ENCODE results near the gene FOXN3.
"Not testable (repeated sequence)": the region's sequence is repeated elsewhere in the genome, so short reads cannot be mapped to it uniquely, and the experiment has no call there.

FOXN3 gene

GRCh38 chr14:89112720-89113119 is 304.3 kb downstream of the FOXN3 start:
- Histone ChIP-seq H3K27me3 (ENCODE audit: insufficient read depth, poor library complexity, severe bottlenecking) (no peaks in the 10 kb centered on the region), H3K27ac (replicated peaks) (no peak overlapping the region), H3K4me3 (replicated peaks; ENCODE audit: insufficient read depth, low read length) (no peak overlapping the region)
- TF ChIP-seq REST (IDR thresholded peaks at IDR 0.05; ENCODE audit: insufficient replicate concordance, low read depth): no peak
- no peak for TF ChIP-seq CTCF (IDR thresholded peaks at IDR 0.05; ENCODE audit: insufficient read depth, low read length)
- TF ChIP-seq GABPA (IDR thresholded peaks at IDR 0.05; ENCODE audit: low read depth): no peak
- TF ChIP-seq POLR2AphosphoS5 (IDR thresholded peaks at IDR 0.05; ENCODE audit: low read depth): no peak
- TF ChIP-seq SPI1 (IDR thresholded peaks at IDR 0.05; ENCODE audit: borderline replicate concordance, low read depth): no peak
- DNase-seq (ENCODE audit: low read depth in 1 of 2, low spot score in 1 of 2): no peak

- not testable (repeated sequence) for H3K27ac ChIP-seq (replicated peaks); H3K27me3 ChIP-seq (ENCODE audit: insufficient read depth, poor library complexity, severe bottlenecking); H3K4me3 ChIP-seq (replicated peaks; ENCODE audit: insufficient read depth, low read length); DNase-seq (ENCODE audit: low read depth in 1 of 2, low spot score in 1 of 2)
These were observed 305.1 kb downstream of the FOXN3 start for GRCh38 chr14:89111766-89112543.

- not testable (repeated sequence) for H3K4me3 ChIP-seq (replicated peaks; ENCODE audit: insufficient read depth, low read length); DNase-seq (ENCODE audit: low read depth in 1 of 2, low spot score in 1 of 2); H3K27me3 ChIP-seq (ENCODE audit: insufficient read depth, poor library complexity, severe bottlenecking); H3K27ac ChIP-seq (replicated peaks)
These were observed 305.8 kb downstream of the FOXN3 start for GRCh38 chr14:89111232-89111631.

- no peak for DNase-seq (ENCODE audit: low read depth in 1 of 2, low spot score in 1 of 2)
These were observed 306.9 kb downstream of the FOXN3 start for GRCh38 chr14:89110110-89110509.

More at GRCh38 chr14:89110110-89110509, 306.9 kb downstream of the FOXN3 start:
- TF ChIP-seq SPI1 (IDR thresholded peaks at IDR 0.05; ENCODE audit: borderline replicate concordance, low read depth) (no peak), CTCF (IDR thresholded peaks at IDR 0.05; ENCODE audit: insufficient read depth, low read length) (no peak), POLR2AphosphoS5 (IDR thresholded peaks at IDR 0.05; ENCODE audit: low read depth) (no peak), REST (IDR thresholded peaks at IDR 0.05; ENCODE audit: insufficient replicate concordance, low read depth) (no peak), GABPA (IDR thresholded peaks at IDR 0.05; ENCODE audit: low read depth) (no peak)
- no peak overlapping the region for H3K27ac ChIP-seq (replicated peaks)
- no peaks in the 10 kb centered on the region for H3K27me3 ChIP-seq (ENCODE audit: insufficient read depth, poor library complexity, severe bottlenecking)
- no peak overlapping the region for H3K4me3 ChIP-seq (replicated peaks; ENCODE audit: insufficient read depth, low read length)

Data from HL-60 (cell line).